Calu3 (cell line): ENCODE data around the gene CYTH1. TPM values are rescaled to one million over a fixed set of nuclear protein-coding genes. Genes with fewer than 3 reads are reported as not detected.

Source experiments
- BruUV-seq: library from RNA; stranded (reverse); fragments of 400-500 nt; replicated peaks from 2 replicates; lab custom pipeline; 2021; lab: Mats Ljungman, UMichigan
- CTCF ChIA-PET: fragments of 300-600 bp; sonication (Branson Sonifier 250); formaldehyde crosslinking; loops from one replicate; lab custom pipeline; 2022; ENCODE audit warnings: antibody characterized with exemption; lab: Charles Lee
- DNase-seq: peaks from one replicate; pipeline ENCODE4 v3.0.0; 2022
- H3K27ac Mint-ChIP-seq: one replicate; pipeline ENCODE4 v1.8.0; 2022; ENCODE audit warnings: mixed read lengths; ENCODE audit not compliant: unreplicated experiment
- H3K27me3 Mint-ChIP-seq: one replicate; pipeline ENCODE4 v1.8.0; 2022; ENCODE audit warnings: mixed read lengths; ENCODE audit not compliant: unreplicated experiment
- H3K36me3 Mint-ChIP-seq: one replicate; pipeline ENCODE4 v1.8.0; 2022; ENCODE audit warnings: mild to moderate bottlenecking, moderate library complexity, mixed read lengths; ENCODE audit not compliant: insufficient read depth, unreplicated experiment
- H3K4me1 Mint-ChIP-seq: one replicate; pipeline ENCODE4 v1.8.0; 2022; ENCODE audit warnings: mild to moderate bottlenecking, low read depth, mixed read lengths; ENCODE audit not compliant: unreplicated experiment
- H3K4me3 Mint-ChIP-seq: one replicate; pipeline ENCODE4 v1.8.0; 2022; ENCODE audit warnings: mild to moderate bottlenecking, low read depth, moderate library complexity, mixed read lengths; ENCODE audit not compliant: unreplicated experiment
- H3K9me3 Mint-ChIP-seq: one replicate; pipeline ENCODE4 v1.8.0; 2022; ENCODE audit warnings: low read depth, mixed read lengths; ENCODE audit not compliant: unreplicated experiment
- intact Hi-C: fragments of 100-400 bp; cut with micrococcal nuclease; formaldehyde crosslinking; loops from one replicate; pipeline ENCODE4 v1.10.0; 2022; ENCODE audit not compliant: unreplicated experiment
- total RNA-seq: library from RNA; stranded (reverse); gene quantifications from 2 replicates; pipeline ENCODE4 v1.2.3, GENCODE V29; 2022
- TF ChIP-seq, protein P1 (sequence below): fragments of 200-600 bp; IDR thresholded peaks from one replicate; pipeline ENCODE4 v1.8.0; 2022; ENCODE audit warnings: antibody characterized with exemption; ENCODE audit not compliant: unreplicated experiment

The CYTH1 gene
- total RNA-seq, 1 experiment from 2014 or later = 40.5 TPM

DNA sequence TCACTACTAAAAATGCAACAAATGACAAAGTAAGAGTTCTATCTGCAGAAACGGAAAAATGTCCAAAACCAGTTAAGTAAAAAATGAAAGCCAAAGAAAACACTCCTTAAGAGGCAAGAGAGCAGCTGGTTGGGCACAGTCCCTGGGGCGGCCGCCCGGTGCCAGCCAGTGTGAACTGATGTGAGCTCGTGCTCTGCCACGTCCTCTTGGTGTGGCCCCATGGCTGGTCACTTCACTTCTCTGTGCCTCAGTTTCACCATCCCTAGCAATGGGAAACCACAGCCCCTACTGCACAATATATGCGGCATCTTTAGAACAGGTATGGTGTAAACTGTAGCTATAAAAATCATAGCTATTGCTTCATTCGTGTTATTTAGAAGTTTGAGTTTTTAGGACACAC is 37.3 kb upstream of the CYTH1 start:
- no peaks in the 10 kb centered on the region for H3K27me3 Mint-ChIP-seq
- no peak overlapping the region for H3K27ac Mint-ChIP-seq
- no TSS peak for BruUV-seq
- intact Hi-C loops = no loop called here
- no peak overlapping the region for H3K4me3 Mint-ChIP-seq
- CTCF ChIA-PET = no interaction called here
- H3K4me1 Mint-ChIP-seq = no peaks in the 10 kb centered on the region
- TF ChIP-seq, protein P1, sequence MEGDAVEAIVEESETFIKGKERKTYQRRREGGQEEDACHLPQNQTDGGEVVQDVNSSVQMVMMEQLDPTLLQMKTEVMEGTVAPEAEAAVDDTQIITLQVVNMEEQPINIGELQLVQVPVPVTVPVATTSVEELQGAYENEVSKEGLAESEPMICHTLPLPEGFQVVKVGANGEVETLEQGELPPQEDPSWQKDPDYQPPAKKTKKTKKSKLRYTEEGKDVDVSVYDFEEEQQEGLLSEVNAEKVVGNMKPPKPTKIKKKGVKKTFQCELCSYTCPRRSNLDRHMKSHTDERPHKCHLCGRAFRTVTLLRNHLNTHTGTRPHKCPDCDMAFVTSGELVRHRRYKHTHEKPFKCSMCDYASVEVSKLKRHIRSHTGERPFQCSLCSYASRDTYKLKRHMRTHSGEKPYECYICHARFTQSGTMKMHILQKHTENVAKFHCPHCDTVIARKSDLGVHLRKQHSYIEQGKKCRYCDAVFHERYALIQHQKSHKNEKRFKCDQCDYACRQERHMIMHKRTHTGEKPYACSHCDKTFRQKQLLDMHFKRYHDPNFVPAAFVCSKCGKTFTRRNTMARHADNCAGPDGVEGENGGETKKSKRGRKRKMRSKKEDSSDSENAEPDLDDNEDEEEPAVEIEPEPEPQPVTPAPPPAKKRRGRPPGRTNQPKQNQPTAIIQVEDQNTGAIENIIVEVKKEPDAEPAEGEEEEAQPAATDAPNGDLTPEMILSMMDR = no peak
- H3K36me3 Mint-ChIP-seq = peaks cover 78% of the 10 kb centered on the region
- DNase-seq = no peak
- H3K9me3 Mint-ChIP-seq = no peaks in the 10 kb centered on the region

GRCh38 chr17:78818932-78819331 is 36.9 kb upstream of the CYTH1 start:
- H3K36me3 Mint-ChIP-seq = peaks cover 80% of the 10 kb centered on the region
- no peak overlapping the region for H3K4me3 Mint-ChIP-seq

DNA sequence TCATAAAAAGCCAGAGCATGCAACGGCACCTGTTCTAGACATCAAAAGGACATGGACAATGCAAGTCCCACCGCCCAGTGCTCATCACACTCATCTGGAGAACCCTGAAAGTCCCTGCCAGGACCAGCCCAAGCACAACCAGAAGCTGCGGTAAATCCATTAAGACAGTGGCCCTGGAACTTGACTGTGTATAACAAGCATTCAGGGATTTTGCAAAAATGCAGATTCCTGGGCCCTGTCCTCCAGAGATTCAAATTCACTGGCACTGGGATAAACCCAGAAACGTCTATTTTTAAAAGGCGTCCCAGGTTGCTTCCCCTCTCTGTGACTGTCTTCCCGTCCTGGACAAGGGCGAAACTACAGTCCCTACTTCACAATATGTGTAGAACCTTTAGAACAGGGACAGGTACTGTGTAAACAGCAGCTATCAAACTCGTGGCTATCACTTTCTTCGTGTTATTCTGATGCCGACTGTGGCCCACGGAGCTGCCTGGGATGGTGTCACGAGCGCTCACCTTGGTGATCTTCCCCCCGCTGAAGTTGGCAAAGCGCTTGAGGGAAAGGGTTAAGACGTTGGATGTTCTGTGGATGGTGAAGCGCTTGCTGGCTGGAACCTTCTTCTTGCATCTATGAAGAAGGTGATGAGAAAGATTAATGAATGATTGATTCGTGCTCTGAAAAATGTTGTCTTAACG is 36.2 kb upstream of the CYTH1 start:
- Mint-ChIP-seq H3K27ac (peak overlapping the region; percentile 25), H3K36me3 (peaks cover 79% of the 10 kb centered on the region), H3K4me3 (no peak overlapping the region), H3K27me3 (no peaks in the 10 kb centered on the region), H3K9me3 (no peaks in the 10 kb centered on the region), H3K4me1 (no peaks in the 10 kb centered on the region)
- DNase-seq = no peak
- no TSS peak for BruUV-seq
- TF ChIP-seq, protein P1 = no peak
- CTCF ChIA-PET = interaction anchor here (0.7 kb wide), 1 partner anchor 13 kb away, joined by 3 read pairs; no protein-coding TSS in a partner anchor
- intact Hi-C loops = no loop called here

More at GRCh38 chr17:78818932-78819331, 36.9 kb upstream of the CYTH1 start:
- Mint-ChIP-seq H3K27me3 (no peaks in the 10 kb centered on the region), H3K4me1 (no peaks in the 10 kb centered on the region), H3K27ac (peak overlapping the region; percentile 25), H3K9me3 (no peaks in the 10 kb centered on the region)
- intact Hi-C loops = no loop called here
- CTCF ChIA-PET = interaction anchor here (0.7 kb wide), 1 partner anchor 14 kb away, joined by 3 read pairs; no protein-coding TSS in a partner anchor
- BruUV-seq = no TSS peak
- no peak for DNase-seq
- TF ChIP-seq, protein P1 = no peak

- Mint-ChIP-seq H3K4me1 (no peaks in the 10 kb centered on the region), H3K36me3 (peaks cover 79% of the 10 kb centered on the region)
- no TSS peak for BruUV-seq
Observed at GRCh38 chr17:78817123-78817522, 35.0 kb upstream of the CYTH1 start.

More at GRCh38 chr17:78817123-78817522, 35.0 kb upstream of the CYTH1 start:
- Mint-ChIP-seq H3K4me3 (no peak overlapping the region), H3K27me3 (no peaks in the 10 kb centered on the region), H3K9me3 (no peaks in the 10 kb centered on the region), H3K27ac (no peak overlapping the region)
- intact Hi-C loops = no loop called here
- CTCF ChIA-PET = no interaction called here
- no peak for DNase-seq
- TF ChIP-seq, protein P1 = no peak
